Liver (tissue), 9 donors: ENCODE measurements around the gene OST4. TPM values are rescaled to one million over a fixed set of nuclear protein-coding genes. Genes with fewer than 3 reads are reported as not detected.

Source experiments
- DNase-seq: peaks from one replicate; pipeline ENCODE4 v3.0.0-alpha.2; 2017; ENCODE audit warnings: low spot score
- H3K27ac ChIP-seq, 2 donors: one replicate each; pipeline ENCODE4 v1.7.0; 2013; ENCODE audit warnings: inconsistent platforms in 2 of 2, low read length in 2 of 2, control low read depth in 1 of 2, low read depth in 1 of 2, mild to moderate bottlenecking in 1 of 2
- H3K27me3 ChIP-seq, 4 donors: one replicate each; pipeline versions ENCODE4 v1.6.1 to v1.7.0; 2013; ENCODE audit warnings: low read length in 3 of 4, inconsistent platforms in 1 of 4, mild to moderate bottlenecking in 1 of 4, moderate library complexity in 1 of 4; ENCODE audit not compliant: control insufficient read depth in 4 of 4, insufficient read depth in 4 of 4
- H3K36me3 ChIP-seq, 4 donors: one replicate each; pipeline versions ENCODE4 v1.6.1 to v1.7.0; 2013; ENCODE audit warnings: low read length in 3 of 4, mild to moderate bottlenecking in 3 of 4, low read depth in 1 of 4, moderate library complexity in 1 of 4; ENCODE audit not compliant: control insufficient read depth in 4 of 4, insufficient read depth in 3 of 4
- H3K4me1 ChIP-seq, 4 donors: one replicate each; pipeline versions ENCODE4 v1.6.1 to v1.7.0; 2013; ENCODE audit warnings: low read length in 3 of 4, mild to moderate bottlenecking in 3 of 4, moderate library complexity in 1 of 4; ENCODE audit not compliant: control insufficient read depth in 4 of 4, insufficient read depth in 4 of 4
- H3K4me3 ChIP-seq, 3 donors: one replicate each; pipeline versions ENCODE4 v1.6.1 to v1.7.0; 2013; ENCODE audit warnings: low read length in 3 of 3, control low read depth in 1 of 3, low read depth in 1 of 3, mild to moderate bottlenecking in 1 of 3
- H3K9ac ChIP-seq, 2 donors: one replicate each; pipeline ENCODE4 v1.7.0; 2013; ENCODE audit warnings: low read length in 2 of 2, mild to moderate bottlenecking in 2 of 2, moderate library complexity in 2 of 2, control low read depth in 1 of 2, low read depth in 1 of 2
- H3K9me3 ChIP-seq, 4 donors: one replicate each; pipeline versions ENCODE4 v1.6.1 to v1.7.0; 2013; ENCODE audit warnings: low read length in 3 of 4; ENCODE audit not compliant: control insufficient read depth in 4 of 4
- ATF3 ChIP-seq: IDR thresholded peaks from 2 replicates; pipeline ENCODE4 v1.6.1; 2016; ENCODE audit warnings: antibody characterized with exemption
- FOXA2 ChIP-seq: IDR thresholded peaks from 2 replicates; pipeline ENCODE4 v1.6.1; 2016; ENCODE audit warnings: antibody characterized with exemption
- JUND ChIP-seq, 2 donors: IDR thresholded peaks; 2 replicates each; pipeline ENCODE4 v1.6.1; 2016; ENCODE audit warnings: antibody characterized with exemption in 2 of 2
- NR2F2 ChIP-seq: IDR thresholded peaks from 2 replicates; pipeline ENCODE4 v1.6.1; 2016; ENCODE audit warnings: antibody characterized with exemption
- REST ChIP-seq: IDR thresholded peaks from 2 replicates; pipeline ENCODE4 v1.6.1; 2016; ENCODE audit warnings: antibody characterized with exemption, mild to moderate bottlenecking
- RXRA ChIP-seq, 2 donors: IDR thresholded peaks; 2 replicates each; pipeline ENCODE4 v1.6.1; 2017 to 2018; ENCODE audit warnings: antibody characterized with exemption in 2 of 2, mild to moderate bottlenecking in 1 of 2
- TAF1 ChIP-seq: conservative IDR thresholded peaks from 2 replicates; pipeline ENCODE4 v1.6.1; 2016; ENCODE audit warnings: antibody characterized with exemption, mild to moderate bottlenecking
- YY1 ChIP-seq: IDR thresholded peaks from 2 replicates; pipeline ENCODE4 v1.6.1; 2016; ENCODE audit warnings: antibody characterized with exemption, mild to moderate bottlenecking
- ZBTB33 ChIP-seq: IDR thresholded peaks from 2 replicates; pipeline ENCODE4 v1.6.1; 2016; ENCODE audit warnings: antibody characterized with exemption
- WGBS: extraction: QIAGEN DNeasy Blood & Tissue Kit; methylation state at CpG from one replicate; pipeline ENCODE4 v1.1.7; 2013; 5-methylcytosine and 5-hydroxymethylcytosine counted together
- polyA plus RNA-seq, 2 donors: library from polyadenylated mRNA; stranded (reverse) in 1 of 2; unstranded in 1 of 2; fragments of 200-250 nt in 1 of 2; fragments of >200 nt in 1 of 2; fragmentation: Nextera tagmentation in 1 of 2; extraction: Ambion mirVana in 1 of 2; gene quantifications; one replicate each; pipeline versions ENCODE4 v1.2.1 to v1.2.3, GENCODE V29; 2013 to 2015
- total RNA-seq, 2 donors: library from RNA; depleted of rRNA; stranded (reverse); fragments of >200 nt; gene quantifications; one replicate each; pipeline ENCODE4 v1.2.3, GENCODE V29; 2014
- donor health status: healthy.
- donor health status: healthy.
- donor health status: healthy.
- donor health status: healthy.
- donor health status: healthy.

The OST4 gene
- total and polyA plus RNA-seq, 4 donors: 94.8 to 377 (median 206) TPM

- Histone ChIP-seq H3K27me3 (no peaks in the 10 kb centered on the region), H3K9ac (no peak overlapping the region), H3K27ac (peak overlapping the region; percentile 82 to 87), H3K36me3 (peaks cover 3 to 27% (median 20%) of the 10 kb centered on the region in 4 donors), H3K9me3 (no peaks in the 10 kb centered on the region), H3K4me1 (peaks cover 26 to 76% (median 66%) of the 10 kb centered on the region in 4 donors), H3K4me3 (no peak overlapping the region)
- 40% methylated on average over 2 of the region's 2 CpGs for WGBS
- no peak for TF ChIP-seq RXRA (IDR thresholded peaks at IDR 0.05)
- TF ChIP-seq ZBTB33: no peak
- no peak for TF ChIP-seq TAF1
- no peak for TF ChIP-seq FOXA2
- TF ChIP-seq JUND (IDR thresholded peaks at IDR 0.05): no peak
- no peak for TF ChIP-seq NR2F2
- TF ChIP-seq REST: no peak
- no peak for TF ChIP-seq YY1
- no peak for TF ChIP-seq ATF3
- no peak for DNase-seq
These were observed 23.9 kb upstream of the OST4 start for GRCh38 chr2:27095427-27095744.

GRCh38 chr2:27094353-27094984 lies 23.0 kb upstream of the OST4 start:
- H3K27me3 ChIP-seq: no peaks in the 10 kb centered on the region
- peaks cover 3 to 22% (median 15%) of the 10 kb centered on the region in 4 donors for H3K36me3 ChIP-seq
- peaks cover 26 to 82% (median 70%) of the 10 kb centered on the region in 4 donors for H3K4me1 ChIP-seq
- H3K4me3 ChIP-seq: peak overlapping the region in 2 of 3 donors; percentile 12 to 40
- no peak for TF ChIP-seq REST
- peak overlapping the region; percentile 10 to 46 for H3K9ac ChIP-seq
- no peaks in the 10 kb centered on the region for H3K9me3 ChIP-seq
- H3K27ac ChIP-seq: peak overlapping the region; percentile 82 to 87
- DNase-seq: no peak
- WGBS: 54% methylated on average over 24 of the region's 24 CpGs
